CD8-positive, alpha-beta memory T cell (primary cell): ENCODE data around the gene OLFML3. TPM values are rescaled to one million over a fixed set of nuclear protein-coding genes. Genes with fewer than 3 reads are reported as not detected.
A peak's percentile ranks its signal among the peaks of the same experiment; 100 is the strongest.

Source experiments
- CTCF ChIA-PET: fragments of 350-600 bp; sonication (Branson Sonifier 250); formaldehyde crosslinking; loops from one replicate; lab custom pipeline; 2021; ENCODE audit warnings: antibody characterized with exemption; lab: Charles Lee
- POLR2A ChIA-PET: fragments of 350-600 bp; sonication (Branson Sonifier 250); formaldehyde crosslinking; loops from one replicate; lab custom pipeline; 2021; ENCODE audit warnings: antibody characterized with exemption; lab: Charles Lee
- DNase-seq, 5 donors: peaks; one replicate each; pipeline versions ENCODE4 v3.0.0 to v3.0.0-alpha.2; 2020 to 2022; ENCODE audit warnings: mixed read lengths in 1 of 5
- H3K27ac ChIP-seq: one replicate; pipeline ENCODE4 v1.7.0; 2013; ENCODE audit warnings: low read depth, mild to moderate bottlenecking, low read length, moderate library complexity
- H3K27me3 ChIP-seq: 2 replicates; pipeline ENCODE4 v1.7.0; 2013; ENCODE audit warnings: low read length, mild to moderate bottlenecking; ENCODE audit not compliant: insufficient read depth, poor library complexity, severe bottlenecking
- H3K36me3 ChIP-seq: 2 replicates; pipeline ENCODE4 v1.7.0; 2013; ENCODE audit warnings: mild to moderate bottlenecking, low read length, moderate library complexity; ENCODE audit not compliant: insufficient read depth
- H3K4me1 ChIP-seq: 2 replicates; pipeline ENCODE4 v1.7.0; 2013; ENCODE audit warnings: mild to moderate bottlenecking, low read length, moderate library complexity; ENCODE audit not compliant: insufficient read depth
- H3K4me3 ChIP-seq: 2 replicates; pipeline ENCODE4 v1.7.0; 2013; ENCODE audit warnings: mild to moderate bottlenecking, low read length
- H3K9me3 ChIP-seq: 2 replicates; pipeline ENCODE4 v1.7.0; 2013; ENCODE audit warnings: mild to moderate bottlenecking, low read length
- H3K27ac Mint-ChIP-seq, 8 donors: one replicate each; pipeline ENCODE4 v1.8.0; 2020 to 2021; ENCODE audit warnings: mixed read lengths in 8 of 8, mild to moderate bottlenecking in 6 of 8, inconsistent platforms in 3 of 8, moderate library complexity in 3 of 8
- H3K27me3 Mint-ChIP-seq, 2 donors: one replicate each; pipeline ENCODE4 v1.8.0; 2020 to 2021; ENCODE audit warnings: mixed read lengths in 2 of 2, mild to moderate bottlenecking in 1 of 2, moderate library complexity in 1 of 2
- H3K36me3 Mint-ChIP-seq, 3 donors: one replicate each; pipeline ENCODE4 v1.8.0; 2020 to 2021; ENCODE audit warnings: mixed read lengths in 3 of 3, inconsistent platforms in 1 of 3, mild to moderate bottlenecking in 1 of 3
- H3K4me1 Mint-ChIP-seq, 3 donors: one replicate each; pipeline ENCODE4 v1.8.0; 2020 to 2021; ENCODE audit warnings: mixed read lengths in 3 of 3, inconsistent platforms in 1 of 3, mild to moderate bottlenecking in 1 of 3
- H3K4me3 Mint-ChIP-seq, 7 donors: one replicate each; pipeline ENCODE4 v1.8.0; 2020 to 2021; ENCODE audit warnings: mixed read lengths in 7 of 7, mild to moderate bottlenecking in 6 of 7, moderate library complexity in 4 of 7, inconsistent platforms in 2 of 7
- H3K9me3 Mint-ChIP-seq, 5 donors: one replicate each; pipeline ENCODE4 v1.8.0; 2020 to 2022; ENCODE audit warnings: mixed read lengths in 5 of 5, mild to moderate bottlenecking in 3 of 5, moderate library complexity in 2 of 5, inconsistent platforms in 1 of 5
- polyA plus RNA-seq: library from polyadenylated mRNA; unstranded; fragments of 300-500 nt; fragmentation: Illumina TruSeq; gene quantifications from one replicate; pipeline ENCODE4 v1.2.3, GENCODE V29; 2021
- total RNA-seq, 2 experiments: library from RNA; stranded (reverse); gene quantifications; one replicate each; pipeline ENCODE4 v1.2.3, GENCODE V29; 2021

OLFML3 gene
- total and polyA plus RNA-seq, 3 experiments from 2014 or later = 0.18 to 0.24 TPM; not detected in 1

GRCh38 chr1:113993072-113993471, 13.8 kb downstream of the OLFML3 start:
- Histone ChIP-seq H3K27me3 (no peaks in the 10 kb centered on the region), H3K9me3 (peaks cover 6% of the 10 kb centered on the region), H3K4me3 (no peak overlapping the region), H3K36me3 (no peaks in the 10 kb centered on the region), H3K4me1 (no peaks in the 10 kb centered on the region), H3K27ac (no peak overlapping the region)
- peaks cover under 1 to 19% of the 10 kb centered on the region in 2 donors for H3K27me3 Mint-ChIP-seq
- H3K9me3 Mint-ChIP-seq = peaks cover 15 to 30% (median 24%) of the 10 kb centered on the region in 5 donors
- peaks cover 2 to 26% (median 7%) of the 10 kb centered on the region in 3 donors for H3K36me3 Mint-ChIP-seq
- H3K4me3 Mint-ChIP-seq = no peak overlapping the region
- ChIA-PET POLR2A (no interaction called here), CTCF (no interaction called here)
- no peak overlapping the region for H3K27ac Mint-ChIP-seq
- no peaks in the 10 kb centered on the region for H3K4me1 Mint-ChIP-seq
- no peak for DNase-seq

- Histone ChIP-seq H3K36me3 (no peaks in the 10 kb centered on the region), H3K27me3 (no peaks in the 10 kb centered on the region), H3K27ac (no peak overlapping the region), H3K4me1 (no peaks in the 10 kb centered on the region), H3K4me3 (no peak overlapping the region), H3K9me3 (peaks cover 6% of the 10 kb centered on the region)
- ChIA-PET CTCF (no interaction called here), POLR2A (no interaction called here)
- H3K36me3 Mint-ChIP-seq = peaks cover 2 to 26% (median 7%) of the 10 kb centered on the region in 3 donors
- no peak for DNase-seq
- no peak overlapping the region for H3K4me3 Mint-ChIP-seq
- no peak overlapping the region for H3K27ac Mint-ChIP-seq
- H3K27me3 Mint-ChIP-seq = peaks cover 3 to 19% of the 10 kb centered on the region in 2 donors
- H3K9me3 Mint-ChIP-seq = peaks cover 15 to 30% (median 24%) of the 10 kb centered on the region in 5 donors
- H3K4me1 Mint-ChIP-seq = peaks cover 0 to 3% (median 0%) of the 10 kb centered on the region in 3 donors
Measured at GRCh38 chr1:113993766-113994165, 14.5 kb downstream of the OLFML3 start.

- ChIA-PET POLR2A (no interaction called here), CTCF (no interaction called here)
- Histone ChIP-seq H3K9me3 (peaks cover 6% of the 10 kb centered on the region), H3K27ac (no peak overlapping the region), H3K4me1 (no peaks in the 10 kb centered on the region), H3K36me3 (no peaks in the 10 kb centered on the region), H3K4me3 (no peak overlapping the region), H3K27me3 (no peaks in the 10 kb centered on the region)
- Mint-ChIP-seq H3K27me3 (peaks cover 3 to 11% of the 10 kb centered on the region in 2 donors), H3K27ac (no peak overlapping the region), H3K4me1 (peaks cover 0 to 3% (median 0%) of the 10 kb centered on the region in 3 donors), H3K4me3 (no peak overlapping the region), H3K36me3 (peaks cover 2 to 26% (median 7%) of the 10 kb centered on the region in 3 donors), H3K9me3 (peaks cover 15 to 30% (median 24%) of the 10 kb centered on the region in 5 donors)
- no peak for DNase-seq
Measured at GRCh38 chr1:113995382-113995781, 16.1 kb downstream of the OLFML3 start.

GRCh38 chr1:113998361-113998760, 19.1 kb downstream of the OLFML3 start:
- no peak for DNase-seq
- Mint-ChIP-seq H3K36me3 (peaks cover 0 to 21% (median 7%) of the 10 kb centered on the region in 3 donors), H3K27ac (peak overlapping the region in 2 of 8 donors; percentile 64 to 67), H3K27me3 (peaks cover 0 to 6% of the 10 kb centered on the region in 2 donors), H3K9me3 (peaks cover 15 to 28% (median 22%) of the 10 kb centered on the region in 5 donors), H3K4me3 (no peak overlapping the region), H3K4me1 (peaks cover 0 to 3% (median 0%) of the 10 kb centered on the region in 3 donors)
- no peaks in the 10 kb centered on the region for H3K4me1 ChIP-seq
- H3K27me3 ChIP-seq = no peaks in the 10 kb centered on the region
- no peaks in the 10 kb centered on the region for H3K36me3 ChIP-seq
- ChIA-PET POLR2A (no interaction called here), CTCF (no interaction called here)
- H3K4me3 ChIP-seq = no peak overlapping the region
- H3K27ac ChIP-seq = no peak overlapping the region
- H3K9me3 ChIP-seq = peaks cover 6% of the 10 kb centered on the region

GRCh38 chr1:113999233-113999632, 20.0 kb downstream of the OLFML3 start:
- Mint-ChIP-seq H3K4me3 (no peak overlapping the region), H3K27me3 (peaks cover 4 to 6% of the 10 kb centered on the region in 2 donors), H3K36me3 (peaks cover 0 to 18% (median 7%) of the 10 kb centered on the region in 3 donors), H3K9me3 (peaks cover 12 to 23% (median 15%) of the 10 kb centered on the region in 5 donors), H3K4me1 (peaks cover 0 to 3% (median 0%) of the 10 kb centered on the region in 3 donors), H3K27ac (no peak overlapping the region)
- no peak overlapping the region for H3K27ac ChIP-seq
- peaks cover 6% of the 10 kb centered on the region for H3K9me3 ChIP-seq
- H3K4me3 ChIP-seq = no peak overlapping the region
- H3K27me3 ChIP-seq = no peaks in the 10 kb centered on the region
- ChIA-PET POLR2A (no interaction called here), CTCF (no interaction called here)
- H3K36me3 ChIP-seq = no peaks in the 10 kb centered on the region
- no peaks in the 10 kb centered on the region for H3K4me1 ChIP-seq
- DNase-seq = no peak

- peaks cover 6 to 10% of the 10 kb centered on the region in 2 donors for H3K27me3 Mint-ChIP-seq
- Histone ChIP-seq H3K27ac (no peak overlapping the region), H3K4me3 (no peak overlapping the region), H3K9me3 (peaks cover 6% of the 10 kb centered on the region), H3K36me3 (no peaks in the 10 kb centered on the region), H3K27me3 (no peaks in the 10 kb centered on the region), H3K4me1 (no peaks in the 10 kb centered on the region)
- no peak overlapping the region for H3K4me3 Mint-ChIP-seq
- H3K27ac Mint-ChIP-seq = no peak overlapping the region
- H3K36me3 Mint-ChIP-seq = peaks cover 0 to 13% (median 2%) of the 10 kb centered on the region in 3 donors
- no peak for DNase-seq
- POLR2A ChIA-PET = no interaction called here
- CTCF ChIA-PET = no interaction called here
- H3K9me3 Mint-ChIP-seq = peaks cover 7 to 17% (median 9%) of the 10 kb centered on the region in 5 donors
- peaks cover 0 to 3% (median 0%) of the 10 kb centered on the region in 3 donors for H3K4me1 Mint-ChIP-seq
Measured at GRCh38 chr1:113999799-114000198, 20.5 kb downstream of the OLFML3 start.

- Mint-ChIP-seq H3K4me1 (peaks cover 0 to 3% (median 0%) of the 10 kb centered on the region in 3 donors), H3K27me3 (peaks cover 6 to 12% of the 10 kb centered on the region in 2 donors), H3K9me3 (peaks cover 2 to 11% (median 3%) of the 10 kb centered on the region in 5 donors), H3K4me3 (no peak overlapping the region), H3K36me3 (peaks cover 0 to 7% (median under 1%) of the 10 kb centered on the region in 3 donors), H3K27ac (no peak overlapping the region)
- no peak for DNase-seq
- ChIA-PET POLR2A (no interaction called here), CTCF (no interaction called here)
- Histone ChIP-seq H3K4me1 (no peaks in the 10 kb centered on the region), H3K27me3 (no peaks in the 10 kb centered on the region), H3K27ac (no peak overlapping the region), H3K9me3 (no peaks in the 10 kb centered on the region), H3K4me3 (no peak overlapping the region), H3K36me3 (no peaks in the 10 kb centered on the region)
Measured at GRCh38 chr1:114000406-114000805, 21.1 kb downstream of the OLFML3 start.

- H3K4me1 Mint-ChIP-seq = peaks cover 0 to 3% (median 0%) of the 10 kb centered on the region in 3 donors
- no peak overlapping the region for H3K4me3 ChIP-seq
- ChIA-PET CTCF (no interaction called here), POLR2A (no interaction called here)
- H3K4me3 Mint-ChIP-seq = no peak overlapping the region
- H3K27me3 ChIP-seq = no peaks in the 10 kb centered on the region
- no peak for DNase-seq
- no peaks in the 10 kb centered on the region for H3K4me1 ChIP-seq
- H3K9me3 Mint-ChIP-seq = peaks cover 0 to 1% (median 0%) of the 10 kb centered on the region in 5 donors
- H3K9me3 ChIP-seq = no peaks in the 10 kb centered on the region
- H3K27ac Mint-ChIP-seq = no peak overlapping the region
- H3K36me3 ChIP-seq = no peaks in the 10 kb centered on the region
- H3K36me3 Mint-ChIP-seq = no peaks in the 10 kb centered on the region
- no peak overlapping the region for H3K27ac ChIP-seq
- H3K27me3 Mint-ChIP-seq = peaks cover 6 to 12% of the 10 kb centered on the region in 2 donors
Measured at GRCh38 chr1:114002492-114003239, 23.4 kb downstream of the OLFML3 start.
